H1 (cell line): ENCODE measurements around the gene THUMPD2. TPM values are rescaled to one million over a fixed set of nuclear protein-coding genes. Genes with fewer than 3 reads are reported as not detected.

Source experiments
- CTCF ChIA-PET: fragments of 300-600 bp; sonication (Branson Sonifier 250); formaldehyde crosslinking; loops from one replicate; lab custom pipeline; 2021; ENCODE audit not compliant: partially characterized antibody; lab: Charles Lee
- POLR2A ChIA-PET: fragments of 300-600 bp; sonication (Branson Sonifier 250); formaldehyde crosslinking; loops from one replicate; lab custom pipeline; 2021; ENCODE audit warnings: inconsistent platforms; ENCODE audit not compliant: partially characterized antibody; lab: Charles Lee
- DNase-seq, 2 experiments: peaks; one replicate each; pipeline versions ENCODE4 v3.0.0 to v3.0.0-alpha.2; 2010 to 2022; ENCODE audit warnings: low spot score in 2 of 2, low read depth in 1 of 2, mixed read lengths in 1 of 2
- FAIRE-seq: peaks from 2 replicates; lab custom pipeline; 2011; peaks lifted over from hg19 to GRCh38; lab: Jason Lieb, UNC
- H2AFZ ChIP-seq: 2 replicates; pipeline ENCODE4 v1.8.1; 2012; ENCODE audit warnings: low read length, inconsistent platforms
- H2AK5ac ChIP-seq: 2 replicates; pipeline ENCODE4 v1.6.1; 2013; ENCODE audit warnings: low read depth, low read length
- H2BK120ac ChIP-seq: replicated peaks from 2 replicates; pipeline ENCODE3; 2013; ENCODE audit warnings: low read depth, low read length, inconsistent platforms
- H2BK12ac ChIP-seq: 2 replicates; pipeline ENCODE4 v1.6.1; 2013; ENCODE audit warnings: low read depth, low read length
- H2BK15ac ChIP-seq: 2 replicates; pipeline ENCODE4 v1.6.1; 2013; ENCODE audit warnings: low read length
- H2BK20ac ChIP-seq: 2 replicates; pipeline ENCODE4 v1.6.1; 2013; ENCODE audit warnings: low read length
- H2BK5ac ChIP-seq: 2 replicates; pipeline ENCODE4 v1.6.1; 2013; ENCODE audit warnings: low read depth, low read length
- H3K14ac ChIP-seq: 2 replicates; pipeline ENCODE4 v1.6.1; 2013; ENCODE audit warnings: inconsistent platforms; ENCODE audit not compliant: insufficient read length
- H3K18ac ChIP-seq: 2 replicates; pipeline ENCODE4 v1.6.1; 2013; ENCODE audit warnings: low read length; ENCODE audit errors: extremely low read depth
- H3K23ac ChIP-seq: 2 replicates; pipeline ENCODE4 v1.6.1; 2013; ENCODE audit warnings: inconsistent platforms; ENCODE audit not compliant: insufficient read length
- H3K23me2 ChIP-seq: 2 replicates; pipeline ENCODE4 v1.6.1; 2013; ENCODE audit warnings: low read depth, low read length
- H3K27ac ChIP-seq: 2 replicates; pipeline ENCODE4 v1.6.1; 2011; ENCODE audit warnings: low read depth, low read length, inconsistent platforms
- H3K27me3 ChIP-seq, 4 experiments: replicated peaks in 1 of 4; 1 replicate in 1 of 4; 2 replicates in 3 of 4; pipeline versions ENCODE4 v1.6.1 to v1.8.1; 2011 to 2013; ENCODE audit warnings: low read length in 3 of 4, mild to moderate bottlenecking in 3 of 4, inconsistent platforms in 2 of 4, mixed read lengths in 2 of 4, moderate library complexity in 1 of 4; ENCODE audit not compliant: control insufficient read depth in 3 of 4, insufficient read depth in 3 of 4; ENCODE audit errors: extremely low read depth in 1 of 4
- H3K36me3 ChIP-seq, 4 experiments: 2 replicates each; pipeline versions ENCODE4 v1.6.1 to v1.8.1; 2011 to 2013; ENCODE audit warnings: mild to moderate bottlenecking in 4 of 4, low read length in 3 of 4, moderate library complexity in 2 of 4, control low read depth in 1 of 4, inconsistent platforms in 1 of 4; ENCODE audit not compliant: insufficient read depth in 4 of 4, control insufficient read depth in 2 of 4
- H3K4ac ChIP-seq: replicated peaks from 2 replicates; pipeline ENCODE3; 2013; ENCODE audit warnings: low read length, low read depth, mixed read lengths, inconsistent platforms; ENCODE audit not compliant: insufficient read length
- H3K4me1 ChIP-seq, 4 experiments: replicated peaks in 1 of 4; 1 replicate in 1 of 4; 2 replicates in 3 of 4; pipeline versions ENCODE4 v1.6.1 to v1.8.1; 2011 to 2013; ENCODE audit warnings: low read length in 3 of 4, inconsistent platforms in 2 of 4, mixed read lengths in 1 of 4; ENCODE audit not compliant: insufficient read depth in 4 of 4, control insufficient read depth in 3 of 4
- H3K4me2 ChIP-seq, 2 experiments: 2 replicates each; pipeline versions ENCODE4 v1.6.1 to v1.8.1; 2011 to 2013; ENCODE audit warnings: low read depth in 2 of 2, low read length in 2 of 2, control low read depth in 1 of 2, inconsistent platforms in 1 of 2, mild to moderate bottlenecking in 1 of 2; ENCODE audit not compliant: insufficient read depth in 1 of 2
- H3K4me3 ChIP-seq, 4 experiments: fragments of 200-600, 300-600 bp in 1 of 4; sonication (generic), shearing (Covaris generic), sonication (Bioruptor Twin) in 1 of 4; 2 replicates each; pipeline versions ENCODE4 v1.5.1 to v1.8.1; 2011 to 2016; ENCODE audit warnings: low read length in 4 of 4, low read depth in 3 of 4, control low read depth in 2 of 4, inconsistent platforms in 2 of 4, mild to moderate bottlenecking in 2 of 4, mixed read lengths in 1 of 4, moderate library complexity in 1 of 4; ENCODE audit not compliant: insufficient read depth in 2 of 4; ENCODE audit errors: extremely low read depth in 1 of 4
- H3K56ac ChIP-seq: replicated peaks from 2 replicates; pipeline ENCODE3; 2013; ENCODE audit warnings: low read depth, mild to moderate bottlenecking, mixed read lengths, low read length, inconsistent platforms; ENCODE audit not compliant: insufficient read length
- H3K79me1 ChIP-seq: 2 replicates; pipeline ENCODE4 v1.6.1; 2013; ENCODE audit warnings: low read depth, low read length, control low read depth
- H3K79me2 ChIP-seq, 2 experiments: 2 replicates each; pipeline versions ENCODE4 v1.6.1 to v1.8.1; 2012 to 2013; ENCODE audit warnings: low read length in 2 of 2, mild to moderate bottlenecking in 2 of 2, inconsistent platforms in 1 of 2; ENCODE audit not compliant: insufficient read depth in 2 of 2, control insufficient read depth in 1 of 2
- H3K9ac ChIP-seq, 4 experiments: replicated peaks in 1 of 4; 1 replicate in 1 of 4; 2 replicates in 3 of 4; pipeline versions ENCODE4 v1.6.1 to v1.8.1; 2011 to 2013; ENCODE audit warnings: low read depth in 3 of 4, low read length in 3 of 4, control low read depth in 2 of 4, mild to moderate bottlenecking in 2 of 4, moderate library complexity in 2 of 4, inconsistent platforms in 1 of 4; ENCODE audit errors: extremely low read depth in 1 of 4
- H3K9me3 ChIP-seq, 2 experiments: 2 replicates each; pipeline versions ENCODE4 v1.6.1 to v1.8.1; 2012 to 2013; ENCODE audit warnings: mild to moderate bottlenecking in 2 of 2, moderate library complexity in 2 of 2, control low read depth in 1 of 2, inconsistent platforms in 1 of 2, low read depth in 1 of 2, low read length in 1 of 2, mixed read lengths in 1 of 2; ENCODE audit not compliant: insufficient read depth in 2 of 2
- H4K20me1 ChIP-seq, 2 experiments: replicated peaks in 1 of 2; 2 replicates each; pipeline versions ENCODE3 to v1.8.1; 2011 to 2013; ENCODE audit warnings: inconsistent platforms in 2 of 2, low read length in 2 of 2, mild to moderate bottlenecking in 1 of 2; ENCODE audit not compliant: insufficient read depth in 2 of 2, control insufficient read depth in 1 of 2
- H4K5ac ChIP-seq: 2 replicates; pipeline ENCODE4 v1.6.1; 2013; ENCODE audit warnings: low read length, low read depth, mixed read lengths, inconsistent platforms; ENCODE audit not compliant: insufficient read length
- H4K8ac ChIP-seq: 2 replicates; pipeline ENCODE4 v1.8.0; 2013; ENCODE audit warnings: mild to moderate bottlenecking, moderate library complexity, low read length, inconsistent platforms; ENCODE audit not compliant: insufficient read depth; ENCODE audit errors: extremely low read depth
- H4K91ac ChIP-seq: replicated peaks from 2 replicates; pipeline ENCODE3; 2013; ENCODE audit warnings: low read length, mixed read lengths, inconsistent platforms; ENCODE audit not compliant: insufficient read length
- BRCA1 ChIP-seq: IDR thresholded peaks from 2 replicates; pipeline ENCODE4 v1.6.1; 2012; ENCODE audit warnings: low read depth, low read length, improper control_type of control experiment
- POLR2AphosphoS5 ChIP-seq: IDR thresholded peaks from 2 replicates; pipeline ENCODE4 v1.6.1; 2011; ENCODE audit warnings: low read depth, low read length
- SAP30 ChIP-seq: fragments of 300-600 bp; sonication (generic); IDR thresholded peaks from 2 replicates; pipeline ENCODE4 v1.7.1; 2012; ENCODE audit warnings: low read length, moderate library complexity, mild to moderate bottlenecking, inconsistent platforms; ENCODE audit not compliant: insufficient read depth, insufficient replicate concordance
- SIN3A ChIP-seq, 2 experiments: IDR thresholded peaks in 1 of 2; conservative IDR thresholded peaks in 1 of 2; 2 replicates each; pipeline ENCODE4 v1.6.1; 2011 to 2012; ENCODE audit warnings: low read length in 2 of 2, improper control_type of control experiment in 1 of 2, low read depth in 1 of 2, mild to moderate bottlenecking in 1 of 2
- TBP ChIP-seq: IDR thresholded peaks from 2 replicates; pipeline ENCODE4 v1.6.1; 2011; ENCODE audit warnings: low read depth, low read length, improper control_type of control experiment
- WGBS, 2 experiments: shearing (Covaris generic) in 1 of 2; methylation state at CpG; one replicate each; pipeline versions ENCODE4 v1.1.6 to v1.1.7; 2013 to 2015; ENCODE audit warnings: low lambda C conversion rate in 2 of 2, mixed read lengths in 2 of 2, inconsistent platforms in 1 of 2, low coverage in 1 of 2, missing lambda C conversion rate in 1 of 2; ENCODE audit not compliant: insufficient replicate concordance in 2 of 2, insufficient coverage in 1 of 2, insufficient read length in 1 of 2; ENCODE audit errors: extremely low coverage in 1 of 2, missing lambda C conversion rate in 1 of 2; 5-methylcytosine and 5-hydroxymethylcytosine counted together
- polyA plus RNA-seq, 7 experiments: library from polyadenylated mRNA; depleted of rRNA in 3 of 7; stranded (reverse) in 5 of 7; unstranded in 2 of 7; fragments of >200 nt in 5 of 7; fragments of 200-250 nt in 2 of 7; gene quantifications; 1 replicate in 5 of 7; 2 replicates in 1 of 7; 4 replicates in 1 of 7; pipeline versions ENCODE4 v1.2.1 to v1.2.3, GENCODE V29; 2011 to 2013; ENCODE audit warnings: missing spikeins in 2 of 7, mixed read lengths in 2 of 7
- total RNA-seq: library from RNA; stranded (reverse); fragmentation: NEBNext Ultra II Directional; extraction: Animal tissue kit (Norgen Biotek cat#: 25700); gene quantifications from 2 replicates; pipeline ENCODE4 v1.2.1, GENCODE V29; 2021

Gene THUMPD2
- total and polyA plus RNA-seq, 2 of the 8 experiments (the other 6 are each of a cell fraction or from before 2014, with no cell fraction given) = 8.6 to 17.0 TPM

DNA sequence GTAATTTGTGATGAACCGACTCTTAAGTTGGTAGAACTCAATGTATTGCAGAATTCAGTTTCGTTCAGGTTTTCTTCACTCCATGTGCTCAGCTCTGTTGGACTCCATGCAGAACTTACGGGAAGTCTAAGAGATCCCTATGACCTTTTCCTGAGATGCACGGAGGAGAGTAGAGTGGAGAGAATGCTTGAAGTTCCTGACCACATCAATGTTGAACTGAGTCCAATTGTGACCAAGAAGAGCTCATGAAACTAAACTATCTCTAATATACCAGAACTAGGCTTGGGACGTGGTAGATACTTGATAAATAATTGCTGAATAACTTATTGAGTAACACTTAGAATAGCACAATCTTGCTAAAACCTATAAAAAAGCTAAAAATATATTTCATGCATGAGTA lies 66.1 kb downstream of the THUMPD2 start:
- Histone ChIP-seq H4K8ac (no peak overlapping the region), H3K4ac (no peak overlapping the region), H3K18ac (no peak overlapping the region), H3K9ac (no peak overlapping the region), H3K27me3 (no peaks in the 10 kb centered on the region), H4K20me1 (no peaks in the 10 kb centered on the region), H2BK120ac (no peak overlapping the region), H4K5ac (no peak overlapping the region), H4K91ac (no peak overlapping the region), H3K79me2 (no peaks in the 10 kb centered on the region), H2BK5ac (no peak overlapping the region), H3K23me2 (no peaks in the 10 kb centered on the region; the same call in 1 of the 2 replicates), H3K79me1 (no peaks in the 10 kb centered on the region), H2BK20ac (no peak overlapping the region), H2AK5ac (no peak overlapping the region), H3K4me3 (no peak overlapping the region), H2AFZ (no peak overlapping the region), H3K23ac (no peak overlapping the region), H3K36me3 (no peaks in the 10 kb centered on the region), H2BK12ac (no peak overlapping the region), H3K9me3 (no peaks in the 10 kb centered on the region), H2BK15ac (no peak overlapping the region), H3K27ac (no peak overlapping the region), H3K14ac (no peak overlapping the region), H3K4me1 (no peaks in the 10 kb centered on the region), H3K56ac (no peak overlapping the region), H3K4me2 (no peak overlapping the region)
- TF ChIP-seq BRCA1 (no peak), SAP30 (no peak), SIN3A (conservative IDR thresholded peaks at IDR 0.05 in 1 of 2, IDR thresholded peaks at IDR 0.05 in 1 of 2; ENCODE audit: low read depth in 1 of 2, low read length in 2 of 2) (no peak), TBP (no peak), POLR2AphosphoS5 (no peak)
- POLR2A ChIA-PET = no interaction called here
- no peak for DNase-seq
- FAIRE-seq = no peak
- WGBS, 2 experiments = 93% methylated on average over 5 of the region's 5 CpGs; no CpG with 5 or more reads in 1 of the 2 experiments
- CTCF ChIA-PET = interaction anchor here (12.0 kb wide), 1 partner anchor 16 kb away, joined by 103 read pairs; no protein-coding TSS in a partner anchor
